NB4 (cell line): ENCODE results near the gene AK8.

ENCODE experiments used
- CTCF ChIP-seq: IDR thresholded peaks from one replicate; pipeline ENCODE4 v1.5.1; 2012; ENCODE audit warnings: low read depth, low read length
- MAX ChIP-seq: IDR thresholded peaks from 2 replicates; pipeline ENCODE4 v1.6.1; 2011; ENCODE audit warnings: low read depth, low read length
- MYC ChIP-seq: IDR thresholded peaks from 2 replicates; pipeline ENCODE4 v1.6.1; 2011; ENCODE audit warnings: low read depth, low read length
- POLR2A ChIP-seq: IDR thresholded peaks from 2 replicates; pipeline ENCODE4 v1.6.1; 2011; ENCODE audit warnings: mild to moderate bottlenecking; ENCODE audit not compliant: insufficient read length; ENCODE audit errors: extremely low read depth

- no peak for TF ChIP-seq CTCF
- no peak for TF ChIP-seq MYC
- no peak for TF ChIP-seq POLR2A
- no peak for TF ChIP-seq MAX
These were observed 107.2 kb downstream of the AK8 start for GRCh38 chr9:132770770-132771310.
